Measurements from ENCODE around the gene MDGA2.
"Not testable (repeated sequence)": the region's sequence is repeated elsewhere in the genome, so short reads cannot be mapped to it uniquely, and the experiment has no call there.

Gene MDGA2

GRCh38 chr14:47675466-47676314 lies at the start of gene MDGA2:
TSS of gene MDGA2 (minus strand) at chr14:47675605.
- no peak for DNase-seq

GRCh38 chr14:47722929-47723693 lies 47.7 kb upstream of the MDGA2 start:
- no peak for DNase-seq

- DNase-seq, result no peak
These were observed 44.9 kb upstream of the MDGA2 start for GRCh38 chr14:47720281-47720680.

- no peak for DNase-seq
These were observed 39.9 kb upstream of the MDGA2 start for GRCh38 chr14:47715330-47715729.

GRCh38 chr14:47710581-47710980 lies 35.2 kb upstream of the MDGA2 start:
- no peak for DNase-seq

- DNase-seq, result no peak
These were observed 30.3 kb upstream of the MDGA2 start for GRCh38 chr14:47705683-47706082.

- no peak for DNase-seq
These were observed 16.4 kb upstream of the MDGA2 start for GRCh38 chr14:47691829-47692228.

GRCh38 chr14:47678993-47679392 lies 3.6 kb upstream of the MDGA2 start:
- DNase-seq, result no peak

GRCh38 chr14:47678157-47678556 lies 2.8 kb upstream of the MDGA2 start:
- no peak for DNase-seq

- DNase-seq, result no peak
These were observed 861 bp upstream of the MDGA2 start for GRCh38 chr14:47676315-47676617.

GRCh38 chr14:47674543-47675465 lies 601 bp downstream of the MDGA2 start:
- DNase-seq, result no peak

- DNase-seq, result no peak
These were observed 1.3 kb downstream of the MDGA2 start for GRCh38 chr14:47674148-47674542.

GRCh38 chr14:47665337-47666134 lies 9.9 kb downstream of the MDGA2 start:
- DNase-seq, result no peak

- DNase-seq, result no peak
These were observed 12.9 kb downstream of the MDGA2 start for GRCh38 chr14:47662466-47662865.

GRCh38 chr14:47660158-47660557 lies 15.2 kb downstream of the MDGA2 start:
- DNase-seq, result no peak

- DNase-seq, result no peak
These were observed 17.4 kb downstream of the MDGA2 start for GRCh38 chr14:47658041-47658440.

GRCh38 chr14:47657143-47657542 lies 18.3 kb downstream of the MDGA2 start:
- no peak for DNase-seq

- no peak for DNase-seq
These were observed 24.1 kb downstream of the MDGA2 start for GRCh38 chr14:47651337-47651736.

GRCh38 chr14:47637753-47638152 lies 37.7 kb downstream of the MDGA2 start:
- no peak for DNase-seq

- no peak for DNase-seq
These were observed 49.0 kb downstream of the MDGA2 start for GRCh38 chr14:47626151-47627035.

GRCh38 chr14:47624126-47624525 lies 51.3 kb downstream of the MDGA2 start:
- not testable (repeated sequence) for DNase-seq
